Measurements from ENCODE around the gene TRPM8. TPM values are rescaled to one million over a fixed set of nuclear protein-coding genes. Genes with fewer than 3 reads are reported as not detected.
"Not testable (repeated sequence)": the region's sequence is repeated elsewhere in the genome, so short reads cannot be mapped to it uniquely, and the experiment has no call there.

The TRPM8 gene
- total and polyA plus RNA-seq, 7 donors: not detected

DNA sequence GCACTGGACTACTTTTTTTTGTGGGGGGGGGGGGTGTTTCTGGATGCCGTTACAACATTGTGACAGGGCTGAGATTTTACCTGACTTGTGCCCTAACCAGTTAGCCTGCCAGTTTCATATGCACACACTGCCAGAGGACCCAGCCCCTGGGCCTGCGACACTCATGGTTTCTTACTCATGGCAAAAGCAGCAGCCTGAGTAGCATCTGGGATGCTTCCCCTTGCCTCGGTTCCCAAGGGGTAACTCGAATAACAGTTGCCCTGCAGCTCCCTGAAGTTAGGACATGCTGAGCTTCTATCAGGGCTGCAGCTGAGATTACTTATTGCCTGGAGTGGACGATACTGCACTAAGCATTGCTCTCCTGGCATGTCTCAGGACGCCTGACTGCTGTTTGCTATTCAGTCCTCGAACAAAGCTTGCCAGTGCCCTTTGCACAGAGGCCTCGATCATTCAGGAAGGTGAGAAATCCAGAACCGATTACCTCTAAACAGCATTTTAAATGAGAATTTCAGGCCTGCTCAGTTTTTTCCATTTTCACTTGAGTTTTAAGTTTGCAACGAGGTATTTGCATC lies 47.9 kb downstream of the TRPM8 start:
- H3K27me3 ChIP-seq (ENCODE audit: insufficient read depth in 3 of 3, low read length in 2 of 3): no peaks in the 10 kb centered on the region
- WGBS, 3 donors: 67 to 71% (median 69%) methylated on average over 10 of the region's 10 CpGs
- TF ChIP-seq, protein P1, sequence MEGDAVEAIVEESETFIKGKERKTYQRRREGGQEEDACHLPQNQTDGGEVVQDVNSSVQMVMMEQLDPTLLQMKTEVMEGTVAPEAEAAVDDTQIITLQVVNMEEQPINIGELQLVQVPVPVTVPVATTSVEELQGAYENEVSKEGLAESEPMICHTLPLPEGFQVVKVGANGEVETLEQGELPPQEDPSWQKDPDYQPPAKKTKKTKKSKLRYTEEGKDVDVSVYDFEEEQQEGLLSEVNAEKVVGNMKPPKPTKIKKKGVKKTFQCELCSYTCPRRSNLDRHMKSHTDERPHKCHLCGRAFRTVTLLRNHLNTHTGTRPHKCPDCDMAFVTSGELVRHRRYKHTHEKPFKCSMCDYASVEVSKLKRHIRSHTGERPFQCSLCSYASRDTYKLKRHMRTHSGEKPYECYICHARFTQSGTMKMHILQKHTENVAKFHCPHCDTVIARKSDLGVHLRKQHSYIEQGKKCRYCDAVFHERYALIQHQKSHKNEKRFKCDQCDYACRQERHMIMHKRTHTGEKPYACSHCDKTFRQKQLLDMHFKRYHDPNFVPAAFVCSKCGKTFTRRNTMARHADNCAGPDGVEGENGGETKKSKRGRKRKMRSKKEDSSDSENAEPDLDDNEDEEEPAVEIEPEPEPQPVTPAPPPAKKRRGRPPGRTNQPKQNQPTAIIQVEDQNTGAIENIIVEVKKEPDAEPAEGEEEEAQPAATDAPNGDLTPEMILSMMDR (IDR thresholded peaks at IDR 0.05): no peak
- no peak overlapping the region for H3K4me3 ChIP-seq
- H3K9me3 ChIP-seq: no peaks in the 10 kb centered on the region
- no peak overlapping the region for H3K27ac ChIP-seq
- intact Hi-C loops (cut with DNase I): no loop called here
- no peaks in the 10 kb centered on the region for H3K36me3 ChIP-seq (ENCODE audit: insufficient read depth in 1 of 2, low read depth in 1 of 2)
- DNase-seq (no peak), ATAC-seq (no peak)
- no peaks in the 10 kb centered on the region for H3K4me1 ChIP-seq

DNA sequence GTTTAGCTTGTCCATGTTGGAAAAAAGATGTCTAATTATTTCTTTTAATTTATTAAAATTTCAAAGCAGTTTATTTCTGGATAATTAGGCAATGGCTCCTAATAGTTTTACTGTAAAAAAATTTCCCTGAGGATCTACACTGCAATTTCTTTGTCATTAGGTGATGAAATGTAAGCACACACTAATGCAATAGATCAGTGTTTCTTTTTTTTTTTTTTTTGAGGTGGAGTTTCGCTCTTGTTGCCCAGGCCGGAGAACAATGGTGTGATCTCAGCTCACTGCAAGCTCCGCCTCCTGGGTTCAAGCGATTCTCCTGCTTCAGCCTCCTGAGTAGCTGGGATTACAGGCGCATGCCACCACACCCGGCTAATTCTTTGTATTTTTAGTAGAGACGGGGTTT lies 48.5 kb downstream of the TRPM8 start:
- DNase-seq; H3K36me3 ChIP-seq (ENCODE audit: insufficient read depth in 1 of 2, low read depth in 1 of 2); H3K27ac ChIP-seq; H3K4me1 ChIP-seq; H3K9me3 ChIP-seq; H3K27me3 ChIP-seq (ENCODE audit: insufficient read depth in 3 of 3, low read length in 2 of 3); ATAC-seq; intact Hi-C loops (cut with DNase I); H3K4me3 ChIP-seq: not testable (repeated sequence)
- 72 to 92% (median 87%) methylated on average over 7 of the region's 7 CpGs for WGBS, 3 donors

DNA sequence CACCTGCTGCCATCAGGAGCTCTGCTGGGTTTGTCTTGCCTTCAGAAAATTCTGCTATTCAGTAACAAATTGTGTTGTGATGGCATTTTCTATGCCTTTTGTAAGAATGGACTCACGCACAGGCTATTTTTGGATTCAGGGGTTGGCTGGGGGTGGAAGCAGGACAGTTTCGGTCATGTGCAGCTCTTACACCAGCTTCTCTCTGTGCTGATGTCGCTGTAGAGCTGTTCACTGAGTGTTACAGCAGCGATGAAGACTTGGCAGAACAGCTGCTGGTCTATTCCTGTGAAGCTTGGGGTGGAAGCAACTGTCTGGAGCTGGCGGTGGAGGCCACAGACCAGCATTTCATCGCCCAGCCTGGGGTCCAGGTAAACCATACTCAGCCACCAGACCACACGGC lies 49.2 kb downstream of the TRPM8 start:
- intact Hi-C loops (cut with DNase I): no loop called here
- WGBS, 3 donors: 42 to 65% (median 47%) methylated on average over 7 of the region's 7 CpGs
- Histone ChIP-seq H3K36me3 (ENCODE audit: insufficient read depth in 1 of 2, low read depth in 1 of 2) (no peaks in the 10 kb centered on the region), H3K4me1 (no peaks in the 10 kb centered on the region), H3K4me3 (no peak overlapping the region), H3K27me3 (ENCODE audit: insufficient read depth in 3 of 3, low read length in 2 of 3) (no peaks in the 10 kb centered on the region), H3K27ac (no peak overlapping the region), H3K9me3 (no peaks in the 10 kb centered on the region)
- TF ChIP-seq, protein P1 (IDR thresholded peaks at IDR 0.05): no peak
- no peak for DNase-seq
- ATAC-seq: peak in 2 of 4 donors; percentile 39 to 65

DNA sequence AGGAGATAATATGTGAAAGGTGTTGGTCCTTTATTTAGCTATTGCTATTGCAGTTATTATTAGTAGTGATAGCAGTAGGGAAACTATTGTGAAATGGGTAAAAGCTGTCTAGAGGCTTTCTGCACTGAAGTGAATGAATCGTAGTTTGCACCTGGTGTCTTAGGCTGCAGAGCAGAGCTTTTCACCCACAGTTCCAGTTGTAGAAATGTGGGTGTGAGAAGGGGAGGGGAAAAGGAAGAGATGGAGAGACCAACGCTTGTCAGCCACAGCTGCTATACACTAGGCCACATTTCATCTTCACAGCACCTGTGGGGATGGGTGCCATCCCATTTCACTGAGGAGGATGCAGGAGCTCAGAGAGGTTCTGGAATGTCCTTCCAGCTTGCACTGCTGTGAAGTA lies 50.0 kb downstream of the TRPM8 start:
- no peak for DNase-seq
- Histone ChIP-seq H3K36me3 (ENCODE audit: insufficient read depth in 1 of 2, low read depth in 1 of 2) (no peaks in the 10 kb centered on the region), H3K9me3 (no peaks in the 10 kb centered on the region), H3K27me3 (ENCODE audit: insufficient read depth in 3 of 3, low read length in 2 of 3) (no peaks in the 10 kb centered on the region), H3K27ac (no peak overlapping the region), H3K4me1 (no peaks in the 10 kb centered on the region), H3K4me3 (no peak overlapping the region)
- WGBS, 3 donors: 74 to 77% (median 74%) methylated on average over 2 of the region's 2 CpGs
- TF ChIP-seq, protein P1 (IDR thresholded peaks at IDR 0.05): no peak
- intact Hi-C loops (cut with DNase I): no loop called here
- ATAC-seq: no peak

DNA sequence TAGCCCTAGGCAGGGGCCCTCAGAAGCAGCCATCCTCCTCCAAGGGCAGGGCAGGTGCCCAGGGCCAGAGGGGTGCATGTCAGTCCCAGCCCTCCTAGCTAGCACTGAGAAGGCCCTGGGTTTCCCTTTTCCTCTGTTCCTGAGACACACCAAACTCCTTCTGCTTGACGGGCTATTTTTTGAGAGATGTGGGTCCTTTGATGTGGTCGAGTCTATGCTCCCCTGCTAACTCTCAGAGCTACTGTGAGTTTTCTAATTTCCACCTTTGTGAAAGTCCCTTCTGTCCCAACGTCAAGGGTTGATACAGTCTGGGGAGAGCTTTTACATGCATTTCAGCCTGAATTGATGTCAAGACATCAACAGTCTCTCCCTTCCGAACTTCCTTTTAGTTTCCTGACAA lies 51.4 kb downstream of the TRPM8 start:
- no peak for DNase-seq
- Histone ChIP-seq H3K27ac (no peak overlapping the region), H3K27me3 (ENCODE audit: insufficient read depth in 3 of 3, low read length in 2 of 3) (no peaks in the 10 kb centered on the region), H3K4me3 (no peak overlapping the region), H3K9me3 (no peaks in the 10 kb centered on the region), H3K36me3 (ENCODE audit: insufficient read depth in 1 of 2, low read depth in 1 of 2) (no peaks in the 10 kb centered on the region), H3K4me1 (no peaks in the 10 kb centered on the region)
- no peak for ATAC-seq
- TF ChIP-seq, protein P1 (IDR thresholded peaks at IDR 0.05): no peak
- intact Hi-C loops (cut with DNase I): no loop called here
- 69 to 77% (median 73%) methylated on average over 4 of the region's 4 CpGs for WGBS, 3 donors

DNA sequence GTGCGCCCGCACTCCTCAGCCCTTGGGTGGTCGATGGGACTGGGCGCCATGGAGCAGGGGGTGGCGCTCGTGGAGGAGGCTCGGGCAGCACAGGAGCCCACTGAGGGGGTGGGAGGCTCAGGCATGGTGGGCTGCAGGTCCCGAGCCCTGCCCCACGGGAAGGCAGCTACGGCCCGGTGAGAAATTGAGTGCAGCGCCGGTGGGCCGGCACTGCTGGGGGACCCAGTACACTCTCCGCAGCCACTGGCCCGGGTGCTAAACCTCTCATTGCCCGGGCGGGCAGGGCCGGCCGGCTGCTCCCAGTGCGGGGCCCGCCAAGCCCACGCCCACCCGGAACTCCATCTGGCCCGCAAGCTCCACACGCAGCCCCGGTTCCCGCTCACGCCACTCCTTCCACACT lies 55.3 kb downstream of the TRPM8 start:
- 95 to 96% (median 96%) methylated on average over 23 to 29 of the region's 29 CpGs for WGBS, 3 donors
- ATAC-seq; H3K4me1 ChIP-seq; H3K36me3 ChIP-seq (ENCODE audit: insufficient read depth in 1 of 2, low read depth in 1 of 2); DNase-seq; H3K27me3 ChIP-seq (ENCODE audit: insufficient read depth in 3 of 3, low read length in 2 of 3); H3K9me3 ChIP-seq; H3K27ac ChIP-seq; H3K4me3 ChIP-seq: not testable (repeated sequence)
- intact Hi-C loops (cut with DNase I): loop anchor here in 1 of 2 donors (10.0 kb wide), 1 partner anchor 1142 kb away; no protein-coding TSS in a partner anchor

Data from psoas muscle (tissue), 8 donors.